Smooth muscle cell (in vitro differentiated cells): ENCODE measurements around the gene MYO3A. TPM values are rescaled to one million over a fixed set of nuclear protein-coding genes. Genes with fewer than 3 reads are reported as not detected.

ENCODE experiments used
- DNase-seq: peaks from one replicate; lab custom pipeline; 2025; ENCODE audit not compliant: unreplicated experiment; lab: John Stamatoyannopoulos, UW
- H2AFZ ChIP-seq: fragments of 200-600 bp; sonication (generic); 2 replicates; pipeline ENCODE4 v1.6.0; 2016; ENCODE audit warnings: antibody characterized with exemption, low read depth, mild to moderate bottlenecking
- H3F3A ChIP-seq: fragments of 200-600 bp; sonication (generic); 2 replicates; pipeline ENCODE4 v1.6.0; 2017; ENCODE audit warnings: antibody characterized with exemption, low read depth
- H3K27ac ChIP-seq: fragments of 200-600 bp; sonication (generic); 2 replicates; pipeline ENCODE4 v1.5.1; 2016; ENCODE audit warnings: low read depth, mild to moderate bottlenecking
- H3K27me3 ChIP-seq: fragments of 200-600 bp; sonication (generic); 2 replicates; pipeline ENCODE4 v1.6.1; 2016; ENCODE audit warnings: low read depth, mild to moderate bottlenecking
- H3K36me3 ChIP-seq: fragments of 200-600 bp; sonication (generic); 2 replicates; pipeline ENCODE4 v1.5.1; 2016; ENCODE audit warnings: low read depth
- H3K4me1 ChIP-seq: fragments of 200-600 bp; sonication (generic); 2 replicates; pipeline ENCODE4 v1.5.1; 2016; ENCODE audit warnings: low read depth
- H3K4me2 ChIP-seq: fragments of 200-600 bp; sonication (generic); 2 replicates; pipeline ENCODE4 v1.6.0; 2016; ENCODE audit warnings: mild to moderate bottlenecking
- H3K4me3 ChIP-seq: fragments of 200-600 bp; sonication (generic); 2 replicates; pipeline ENCODE4 v1.5.1; 2016; ENCODE audit warnings: mild to moderate bottlenecking
- H3K79me2 ChIP-seq: fragments of 200-600 bp; sonication (generic); 2 replicates; pipeline ENCODE4 v1.6.0; 2016; ENCODE audit warnings: low read depth, mild to moderate bottlenecking
- H3K9ac ChIP-seq: fragments of 200-600 bp; sonication (generic); 2 replicates; pipeline ENCODE4 v1.6.0; 2016; ENCODE audit warnings: low read depth
- H3K9me3 ChIP-seq: fragments of 200-600 bp; sonication (generic); replicated peaks from 2 replicates; pipeline ENCODE4 v1.5.1; 2016; ENCODE audit warnings: low read depth
- H4K20me1 ChIP-seq: fragments of 200-600 bp; sonication (generic); 2 replicates; pipeline ENCODE4 v1.6.0; 2016; ENCODE audit warnings: low read depth
- WGBS: methylation state at CpG from one replicate; pipeline ENCODE4 v1.1.7; 2016; ENCODE audit warnings: low lambda C conversion rate; 5-methylcytosine and 5-hydroxymethylcytosine counted together
- polyA plus RNA-seq: library from polyadenylated mRNA; unstranded; fragments of >200 nt; fragmentation: Nextera tagmentation; extraction: Ambion mirVana; gene quantifications from 2 replicates; pipeline ENCODE4 v1.2.1, GENCODE V29; 2016
- total RNA-seq: library from RNA; depleted of rRNA; stranded (reverse); fragments of >200 nt; gene quantifications from 2 replicates; pipeline ENCODE4 v1.2.3, GENCODE V29; 2014
- TF ChIP-seq, protein P1 (sequence below): fragments of 200-600 bp; sonication (generic); IDR thresholded peaks from 2 replicates; pipeline ENCODE4 v1.5.1; 2017; ENCODE audit warnings: borderline replicate concordance, mild to moderate bottlenecking, antibody characterized with exemption; ENCODE audit not compliant: insufficient read depth, poor library complexity, severe bottlenecking

MYO3A gene
- total and polyA plus RNA-seq, 2 experiments from 2014 or later = not detected

DNA sequence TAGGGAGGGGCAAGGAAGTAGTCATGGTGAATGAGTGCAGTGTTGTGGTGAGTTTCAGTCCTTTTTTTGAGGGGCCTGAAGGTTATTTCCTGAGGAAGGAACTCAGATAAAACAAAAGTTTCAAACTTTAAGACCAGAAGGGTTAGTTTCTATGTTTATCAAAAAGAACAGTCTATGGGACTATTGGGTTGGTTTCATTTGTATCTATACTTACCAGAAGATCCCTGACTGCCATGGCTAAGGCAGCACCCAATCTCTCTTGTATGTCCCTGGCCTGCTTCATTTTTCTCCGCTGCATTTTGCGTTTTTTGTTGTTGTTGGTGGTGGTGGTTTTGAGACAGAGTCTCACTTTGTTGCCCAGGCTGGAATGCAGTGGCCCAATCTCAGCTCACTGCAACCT, 263.2 kb downstream of the MYO3A start:
- Histone ChIP-seq H3K9ac (no peak overlapping the region), H3K4me1 (no peaks in the 10 kb centered on the region), H3F3A (no peaks in the 10 kb centered on the region), H3K4me3 (no peak overlapping the region), H3K27ac (no peak overlapping the region), H3K36me3 (no peaks in the 10 kb centered on the region), H3K27me3 (no peaks in the 10 kb centered on the region), H3K9me3 (no peaks in the 10 kb centered on the region), H4K20me1 (no peaks in the 10 kb centered on the region), H2AFZ (no peak overlapping the region), H3K79me2 (no peaks in the 10 kb centered on the region), H3K4me2 (no peak overlapping the region)
- DNase-seq = no peak
- 85% methylated on average over 2 of the region's 2 CpGs for WGBS
- TF ChIP-seq, protein P1, sequence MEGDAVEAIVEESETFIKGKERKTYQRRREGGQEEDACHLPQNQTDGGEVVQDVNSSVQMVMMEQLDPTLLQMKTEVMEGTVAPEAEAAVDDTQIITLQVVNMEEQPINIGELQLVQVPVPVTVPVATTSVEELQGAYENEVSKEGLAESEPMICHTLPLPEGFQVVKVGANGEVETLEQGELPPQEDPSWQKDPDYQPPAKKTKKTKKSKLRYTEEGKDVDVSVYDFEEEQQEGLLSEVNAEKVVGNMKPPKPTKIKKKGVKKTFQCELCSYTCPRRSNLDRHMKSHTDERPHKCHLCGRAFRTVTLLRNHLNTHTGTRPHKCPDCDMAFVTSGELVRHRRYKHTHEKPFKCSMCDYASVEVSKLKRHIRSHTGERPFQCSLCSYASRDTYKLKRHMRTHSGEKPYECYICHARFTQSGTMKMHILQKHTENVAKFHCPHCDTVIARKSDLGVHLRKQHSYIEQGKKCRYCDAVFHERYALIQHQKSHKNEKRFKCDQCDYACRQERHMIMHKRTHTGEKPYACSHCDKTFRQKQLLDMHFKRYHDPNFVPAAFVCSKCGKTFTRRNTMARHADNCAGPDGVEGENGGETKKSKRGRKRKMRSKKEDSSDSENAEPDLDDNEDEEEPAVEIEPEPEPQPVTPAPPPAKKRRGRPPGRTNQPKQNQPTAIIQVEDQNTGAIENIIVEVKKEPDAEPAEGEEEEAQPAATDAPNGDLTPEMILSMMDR = no peak

DNA sequence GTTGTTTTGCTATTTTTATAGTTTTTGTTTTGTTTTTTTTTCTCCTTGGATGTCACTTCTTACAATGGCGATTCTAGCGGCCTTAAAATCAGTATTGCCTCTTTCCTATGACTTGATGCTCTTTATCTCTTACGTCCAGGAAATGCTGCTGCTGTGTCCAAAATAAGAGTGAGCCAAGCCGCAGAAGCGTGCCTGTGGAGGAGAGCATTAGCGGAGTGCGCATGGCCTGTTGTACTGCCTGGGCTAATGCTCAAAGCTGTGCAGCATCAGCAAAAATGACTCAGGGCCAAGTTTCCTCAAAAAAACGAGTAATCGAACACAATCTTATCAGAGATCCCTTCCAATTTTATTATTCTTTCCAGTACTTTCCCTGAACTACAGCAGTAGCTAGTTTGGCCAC, 264.1 kb downstream of the MYO3A start:
- no peak overlapping the region for H3K4me3 ChIP-seq
- H3K9me3 ChIP-seq = no peaks in the 10 kb centered on the region
- H4K20me1 ChIP-seq = no peaks in the 10 kb centered on the region
- no peak for DNase-seq
- WGBS = 90% methylated on average over 9 of the region's 9 CpGs
- no peak overlapping the region for H3K9ac ChIP-seq
- no peaks in the 10 kb centered on the region for H3K36me3 ChIP-seq
- TF ChIP-seq, protein P1 = no peak
- H3K4me1 ChIP-seq = no peaks in the 10 kb centered on the region
- H3K27ac ChIP-seq = no peak overlapping the region
- no peaks in the 10 kb centered on the region for H3F3A ChIP-seq
- no peaks in the 10 kb centered on the region for H3K79me2 ChIP-seq
- peaks cover 1% of the 10 kb centered on the region for H3K27me3 ChIP-seq
- no peak overlapping the region for H3K4me2 ChIP-seq
- no peak overlapping the region for H2AFZ ChIP-seq

DNA sequence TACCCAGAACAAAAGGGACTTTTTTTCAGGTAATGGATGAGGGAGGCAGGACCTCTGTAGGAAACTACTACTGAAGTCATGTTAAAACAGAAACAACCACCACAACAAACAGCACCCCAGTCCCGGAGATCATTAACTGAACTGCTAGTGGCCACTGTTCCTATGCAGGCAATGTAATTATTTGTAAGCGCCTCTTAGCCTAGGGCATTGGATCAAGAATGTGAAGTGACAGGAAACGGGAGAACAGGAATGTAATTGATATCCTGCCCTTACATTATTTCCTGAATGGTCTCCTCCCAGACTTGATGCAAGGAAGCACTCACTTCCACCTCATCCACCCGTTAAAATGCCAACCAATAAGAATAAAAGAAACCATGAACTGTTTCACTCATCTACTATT, 265.8 kb downstream of the MYO3A start:
- Histone ChIP-seq H4K20me1 (no peaks in the 10 kb centered on the region), H2AFZ (no peak overlapping the region), H3K4me2 (no peak overlapping the region), H3F3A (no peaks in the 10 kb centered on the region), H3K79me2 (no peaks in the 10 kb centered on the region), H3K4me1 (no peaks in the 10 kb centered on the region), H3K36me3 (no peaks in the 10 kb centered on the region), H3K9ac (no peak overlapping the region), H3K9me3 (no peaks in the 10 kb centered on the region), H3K4me3 (no peak overlapping the region), H3K27ac (no peak overlapping the region), H3K27me3 (peaks cover 7% of the 10 kb centered on the region)
- TF ChIP-seq, protein P1 = no peak
- 42% methylated on average over 4 of the region's 4 CpGs for WGBS
- DNase-seq = no peak

DNA sequence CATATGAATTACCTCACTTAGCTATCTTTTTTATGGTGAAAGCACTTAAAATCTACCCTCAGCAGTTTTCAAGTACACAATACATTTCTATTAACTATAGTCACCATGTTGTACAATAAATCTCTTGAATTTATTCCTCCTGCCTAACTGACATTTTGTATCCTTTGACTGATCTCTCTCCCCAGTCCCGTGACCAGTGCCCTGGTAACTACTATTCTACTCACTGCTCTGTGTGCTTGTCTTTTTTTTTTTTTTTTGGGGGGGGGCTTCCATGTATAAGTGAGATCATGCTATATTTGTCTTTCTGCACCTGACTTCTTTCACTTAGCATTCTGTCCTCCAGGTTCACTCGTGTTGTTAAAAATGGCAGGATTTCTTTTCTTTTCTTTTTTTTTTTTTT, 271.2 kb downstream of the MYO3A start:
- Histone ChIP-seq H3K36me3 (no peaks in the 10 kb centered on the region), H3K4me3 (no peak overlapping the region), H3K4me1 (no peaks in the 10 kb centered on the region), H3K9me3 (no peaks in the 10 kb centered on the region), H3K27ac (no peak overlapping the region), H3K79me2 (no peaks in the 10 kb centered on the region), H2AFZ (no peak overlapping the region), H3K27me3 (peaks cover 31% of the 10 kb centered on the region), H4K20me1 (no peaks in the 10 kb centered on the region), H3K9ac (no peak overlapping the region), H3K4me2 (no peak overlapping the region), H3F3A (no peaks in the 10 kb centered on the region)
- 74% methylated on average over 2 of the region's 2 CpGs for WGBS
- TF ChIP-seq, protein P1 = no peak
- no peak for DNase-seq
